Retinal pigment epithelial cell (primary cell): ENCODE measurements around the gene CMIP.

ENCODE experiments used
- DNase-seq: peaks from one replicate; pipeline ENCODE4 v3.0.0-alpha.2; 2010; ENCODE audit warnings: low read depth
- H3K4me3 ChIP-seq: 2 replicates; pipeline ENCODE4 v1.5.1; 2011; ENCODE audit warnings: mild to moderate bottlenecking, low read length, control low read depth, moderate library complexity
- TF ChIP-seq, protein P1 (sequence below): conservative IDR thresholded peaks from 2 replicates; pipeline ENCODE4 v1.5.1; 2011; ENCODE audit warnings: low read depth, low read length, control low read depth, inconsistent platforms

CMIP gene

DNA sequence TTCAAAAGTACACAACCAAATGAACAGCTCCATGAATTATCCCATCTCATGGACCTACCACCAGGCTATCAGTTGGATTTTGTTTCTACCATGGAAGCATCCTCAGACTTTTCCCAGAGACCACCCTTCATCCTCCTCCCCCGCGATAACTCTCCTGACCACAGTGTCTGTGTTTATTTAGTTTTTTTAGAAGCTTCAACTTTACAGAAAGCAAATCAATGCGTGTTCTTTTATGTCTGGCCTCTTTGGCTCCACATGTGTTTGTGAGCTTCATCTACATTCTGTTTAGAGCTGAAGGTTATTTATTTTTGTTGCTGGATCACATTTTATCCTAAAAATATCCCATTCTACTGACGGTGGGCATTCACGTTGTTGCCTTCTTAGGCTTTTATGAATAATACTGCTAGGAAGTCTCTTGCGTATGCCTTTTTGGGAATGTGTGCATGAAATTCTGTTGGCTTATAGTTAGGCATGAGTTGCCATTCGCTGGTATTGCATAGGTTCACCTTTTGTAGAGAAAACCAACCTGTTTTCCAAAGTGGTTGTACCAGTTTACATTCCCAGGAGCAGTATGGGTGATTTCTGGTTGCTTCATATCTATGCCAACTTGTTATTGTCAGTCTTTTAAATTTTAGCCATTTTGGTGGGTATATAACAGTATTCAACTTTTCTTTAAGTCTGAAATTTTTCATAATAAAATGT lies 83.0 kb downstream of the CMIP start:
- DNase-seq = no peak
- TF ChIP-seq, protein P1, sequence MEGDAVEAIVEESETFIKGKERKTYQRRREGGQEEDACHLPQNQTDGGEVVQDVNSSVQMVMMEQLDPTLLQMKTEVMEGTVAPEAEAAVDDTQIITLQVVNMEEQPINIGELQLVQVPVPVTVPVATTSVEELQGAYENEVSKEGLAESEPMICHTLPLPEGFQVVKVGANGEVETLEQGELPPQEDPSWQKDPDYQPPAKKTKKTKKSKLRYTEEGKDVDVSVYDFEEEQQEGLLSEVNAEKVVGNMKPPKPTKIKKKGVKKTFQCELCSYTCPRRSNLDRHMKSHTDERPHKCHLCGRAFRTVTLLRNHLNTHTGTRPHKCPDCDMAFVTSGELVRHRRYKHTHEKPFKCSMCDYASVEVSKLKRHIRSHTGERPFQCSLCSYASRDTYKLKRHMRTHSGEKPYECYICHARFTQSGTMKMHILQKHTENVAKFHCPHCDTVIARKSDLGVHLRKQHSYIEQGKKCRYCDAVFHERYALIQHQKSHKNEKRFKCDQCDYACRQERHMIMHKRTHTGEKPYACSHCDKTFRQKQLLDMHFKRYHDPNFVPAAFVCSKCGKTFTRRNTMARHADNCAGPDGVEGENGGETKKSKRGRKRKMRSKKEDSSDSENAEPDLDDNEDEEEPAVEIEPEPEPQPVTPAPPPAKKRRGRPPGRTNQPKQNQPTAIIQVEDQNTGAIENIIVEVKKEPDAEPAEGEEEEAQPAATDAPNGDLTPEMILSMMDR = no peak
- no peak overlapping the region for H3K4me3 ChIP-seq

- H3K4me3 ChIP-seq = no peak overlapping the region
- TF ChIP-seq, protein P1 = no peak
- DNase-seq = no peak
Observed at GRCh38 chr16:81528256-81528655, 83.6 kb downstream of the CMIP start.

GRCh38 chr16:81530296-81530721 lies 85.7 kb downstream of the CMIP start:
- TF ChIP-seq, protein P1 = no peak
- no peak for DNase-seq
- no peak overlapping the region for H3K4me3 ChIP-seq

- H3K4me3 ChIP-seq = no peak overlapping the region
- DNase-seq = no peak
- TF ChIP-seq, protein P1 = no peak
Observed at GRCh38 chr16:81530814-81531213, 86.2 kb downstream of the CMIP start.

DNA sequence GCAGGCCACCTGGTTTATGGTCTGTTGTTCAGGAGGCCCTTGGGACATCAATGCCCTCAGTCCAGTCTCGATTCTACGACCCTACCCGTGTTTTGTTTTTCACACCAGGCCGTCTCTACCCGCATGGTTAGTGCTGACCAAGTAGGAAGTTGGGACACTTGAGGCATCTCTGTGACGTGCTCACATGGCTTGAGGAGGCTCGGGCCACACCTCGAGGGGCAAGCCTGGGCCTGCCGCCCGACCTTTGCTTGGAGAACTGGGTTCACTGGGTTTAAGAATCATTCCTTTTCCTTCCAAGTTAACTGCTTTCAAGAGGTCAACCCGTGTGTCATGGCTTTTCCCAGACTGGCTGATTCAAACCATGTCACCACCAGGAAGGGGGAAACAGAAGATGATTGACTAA lies 86.8 kb downstream of the CMIP start:
- TF ChIP-seq, protein P1 = no peak
- H3K4me3 ChIP-seq = no peak overlapping the region
- DNase-seq = no peak

GRCh38 chr16:81532491-81533174 lies 88.0 kb downstream of the CMIP start:
- TF ChIP-seq, protein P1 = no peak
- H3K4me3 ChIP-seq = no peak overlapping the region
- DNase-seq = no peak

- TF ChIP-seq, protein P1 = no peak
- H3K4me3 ChIP-seq = no peak overlapping the region
- no peak for DNase-seq
Observed at GRCh38 chr16:81533175-81533507, 88.5 kb downstream of the CMIP start.
